GM12878 (cell line): ENCODE data around the gene LILRB5. TPM values are rescaled to one million over a fixed set of nuclear protein-coding genes. Genes with fewer than 3 reads are reported as not detected.
"Not testable (repeated sequence)": the region's sequence is repeated elsewhere in the genome, so short reads cannot be mapped to it uniquely, and the experiment has no call there.

ENCODE experiments used
- ATAC-seq: fragments of 200-7000 bp; cut with Tn5 transposase; 3 replicates; pipeline ENCODE4 v1.9.1; 2020; ENCODE audit warnings: mild to moderate bottlenecking, moderate library complexity
- BruUV-seq: library from RNA; stranded (reverse); fragments of 400-500 nt; replicated peaks from 2 replicates; lab custom pipeline; 2021; lab: Mats Ljungman, UMichigan
- CTCF ChIA-PET: fragments of 300-600 bp; sonication (Branson Sonifier 250); formaldehyde crosslinking; extraction: SDS; loops from one replicate; lab custom pipeline; 2021; ENCODE audit warnings: inconsistent platforms; lab: Yijun Ruan, JAX
- POLR2A ChIA-PET: fragments of 350-600 bp; formaldehyde crosslinking; extraction: SDS; loops from one replicate; lab custom pipeline; 2021; ENCODE audit warnings: inconsistent platforms; lab: Charles Lee
- RAD21 ChIA-PET: fragments of 300-600 bp; sonication (Branson Sonifier 250); formaldehyde crosslinking; loops from one replicate; lab custom pipeline; 2023; ENCODE audit warnings: antibody characterized with exemption; ENCODE audit not compliant: unreplicated experiment; lab: Charles Lee
- SMC1A ChIA-PET: fragments of 300-600 bp; sonication (Branson Sonifier 250); formaldehyde crosslinking; loops from one replicate; lab custom pipeline; 2023; ENCODE audit not compliant: unreplicated experiment, uncharacterized antibody; lab: Charles Lee
- DNase-seq: peaks from one replicate; pipeline ENCODE4 v3.0.0-alpha.2; 2011; ENCODE audit warnings: low read depth, low spot score
- FAIRE-seq: peaks from 3 replicates; lab custom pipeline; 2011; peaks lifted over from hg19 to GRCh38; lab: Jason Lieb, UNC
- H2AFZ ChIP-seq: 2 replicates; pipeline ENCODE4 v1.6.0; 2011; ENCODE audit warnings: low read depth, low read length, control low read depth; ENCODE audit not compliant: control insufficient read depth
- H3K27ac ChIP-seq: 2 replicates; pipeline ENCODE4 v1.5.1; 2011; ENCODE audit warnings: control low read depth; ENCODE audit not compliant: control insufficient read depth, insufficient read depth
- H3K27me3 ChIP-seq, 2 experiments: replicated peaks in 1 of 2; 2 replicates each; pipeline versions ENCODE4 v1.6.0 to v1.6.1; 2011; ENCODE audit warnings: low read length in 1 of 2; ENCODE audit not compliant: control insufficient read depth in 2 of 2, insufficient read depth in 2 of 2
- H3K36me3 ChIP-seq, 2 experiments: 2 replicates each; pipeline ENCODE4 v1.5.1; 2011; ENCODE audit warnings: low read length in 1 of 2; ENCODE audit not compliant: control insufficient read depth in 2 of 2, insufficient read depth in 2 of 2
- H3K4me1 ChIP-seq: 2 replicates; pipeline ENCODE4 v1.6.1; 2011; ENCODE audit warnings: mild to moderate bottlenecking, low read length, moderate library complexity, mixed read lengths; ENCODE audit not compliant: control insufficient read depth, insufficient read depth
- H3K4me2 ChIP-seq: 2 replicates; pipeline ENCODE4 v1.6.0; 2011; ENCODE audit warnings: control low read depth; ENCODE audit not compliant: control insufficient read depth, insufficient read depth
- H3K4me3 ChIP-seq: fragments of 200-600 bp; sonication (generic); 2 replicates; pipeline ENCODE4 v1.5.1; 2016
- H3K79me2 ChIP-seq: 2 replicates; pipeline ENCODE4 v1.6.0; 2011; ENCODE audit warnings: low read length; ENCODE audit not compliant: control insufficient read depth, insufficient read depth
- H3K9ac ChIP-seq: 2 replicates; pipeline ENCODE4 v1.8.0; 2011; ENCODE audit warnings: low read length, control low read depth, mixed read lengths; ENCODE audit not compliant: control insufficient read depth, insufficient read depth
- H3K9me3 ChIP-seq: replicated peaks from 3 replicates; pipeline ENCODE4 v1.5.1; 2011; ENCODE audit warnings: mild to moderate bottlenecking, low read length; ENCODE audit not compliant: control insufficient read depth, insufficient read depth
- H4K20me1 ChIP-seq: 2 replicates; pipeline ENCODE4 v1.6.0; 2011; ENCODE audit not compliant: control insufficient read depth, insufficient read depth
- BCLAF1 ChIP-seq: fragments of 450-650 bp; IDR thresholded peaks from 2 replicates; pipeline ENCODE4 v1.6.1; 2017; ENCODE audit warnings: antibody characterized with exemption, mild to moderate bottlenecking, moderate library complexity
- BHLHE40 ChIP-seq, 2 experiments: fragments of 450-650 bp in 1 of 2; IDR thresholded peaks; 2 replicates each; pipeline ENCODE4 v1.6.1; 2011 to 2017; ENCODE audit warnings: low read depth in 2 of 2, borderline replicate concordance in 1 of 2, improper control_type of control experiment in 1 of 2, low read length in 1 of 2, mild to moderate bottlenecking in 1 of 2
- EED ChIP-seq: sonication (generic); IDR thresholded peaks from 2 replicates; pipeline ENCODE4 v1.6.1; 2016; ENCODE audit warnings: antibody characterized with exemption, low read depth
- HSF1 ChIP-seq: fragments of 150-350 bp; IDR thresholded peaks from 2 replicates; pipeline ENCODE4 v1.6.1; 2014; ENCODE audit warnings: mild to moderate bottlenecking, low read depth, low read length
- NBN ChIP-seq: fragments of 450-650 bp; IDR thresholded peaks from 2 replicates; pipeline ENCODE4 v1.6.1; 2016
- RCOR1 ChIP-seq: conservative IDR thresholded peaks from 2 replicates; pipeline ENCODE4 v1.6.1; 2012; ENCODE audit warnings: low read depth, low read length, improper control_type of control experiment
- SIN3A ChIP-seq: IDR thresholded peaks from 2 replicates; pipeline ENCODE4 v1.6.1; 2012; ENCODE audit warnings: low read depth, low read length, improper control_type of control experiment
- WGBS: methylation state at CpG from one replicate; pipeline ENCODE4 v1.1.6; 2016; ENCODE audit warnings: low lambda C conversion rate; ENCODE audit not compliant: insufficient replicate concordance, insufficient coverage; ENCODE audit errors: missing lambda C conversion rate; 5-methylcytosine and 5-hydroxymethylcytosine counted together
- in situ Hi-C: fragments of 300-500 bp; cut with MboI; formaldehyde crosslinking; loops from 9 replicates; pipeline ENCODE4 v1.14.3; 2018; ENCODE audit warnings: mixed read lengths
- intact Hi-C: fragments of 100-400 bp; cut with micrococcal nuclease; formaldehyde crosslinking; loops from one replicate; pipeline ENCODE4 v1.14.2; 2022; ENCODE audit not compliant: unreplicated experiment
- polyA plus RNA-seq, 11 experiments: library from polyadenylated mRNA; depleted of rRNA in 4 of 11; unstranded in 6 of 11; stranded (reverse) in 5 of 11; fragments of >200 nt; fragmentation: Nextera tagmentation in 4 of 11; fragmentation: Illumina TruSeq in 1 of 11; extraction: Ambion mirVana in 4 of 11; extraction: Trizol in 1 of 11; gene quantifications; 1 replicate in 1 of 11; 2 replicates in 10 of 11; pipeline versions ENCODE4 v1.2.1 to v1.2.3, GENCODE V29; 2011 to 2016; ENCODE audit warnings: inconsistent platforms in 2 of 11, missing spikeins in 2 of 11, low read depth in 1 of 11
- total RNA-seq, 4 experiments: library from RNA; depleted of rRNA in 3 of 4; stranded (reverse); fragments of >200 nt in 3 of 4; fragmentation: Illumina TruSeq in 1 of 4; extraction: Trizol in 1 of 4; gene quantifications; 2 replicates each; pipeline versions ENCODE4 v1.2.1 to v1.2.3, GENCODE V29; 2013 to 2021

The LILRB5 gene
- total and polyA plus RNA-seq, 10 of the 15 experiments (the other 5 are each of a cell fraction or from before 2014, with no cell fraction given) = 0.01 to 0.13 TPM; not detected in 8

- TF ChIP-seq BCLAF1 (no peak), RCOR1 (no peak), NBN (no peak), SIN3A (no peak), BHLHE40 (IDR thresholded peaks at IDR 0.05; ENCODE audit: borderline replicate concordance in 1 of 2, low read depth in 2 of 2, low read length in 1 of 2) (no peak), EED (no peak), HSF1 (no peak)
- TF ChIP-seq, all 136 proteins: peak for 0
Observed at GRCh38 chr19:54207676-54207982, 49.4 kb downstream of the LILRB5 start (continued).

- BruUV-seq = not testable (repeated sequence)
Observed at GRCh38 chr19:54207193-54207592, 49.9 kb downstream of the LILRB5 start.

More at GRCh38 chr19:54207193-54207592, 49.9 kb downstream of the LILRB5 start:
- FAIRE-seq, in situ Hi-C loops, intact Hi-C loops, DNase-seq, H2AFZ ChIP-seq, H3K9me3 ChIP-seq, H3K27me3 ChIP-seq, ATAC-seq, H3K9ac ChIP-seq: not testable (repeated sequence)
- Histone ChIP-seq H4K20me1 (peaks cover 23% of the 10 kb centered on the region), H3K4me2 (peak overlapping the region; percentile 91), H3K4me1 (peaks cover 67% of the 10 kb centered on the region), H3K36me3 (peaks cover 25 to 34% of the 10 kb centered on the region in 2 experiments), H3K27ac (peak overlapping the region; percentile 35), H3K79me2 (peaks cover 44% of the 10 kb centered on the region), H3K4me3 (peak overlapping the region; percentile 1; the same call in 1 of the 2 replicates)
- POLR2A ChIA-PET = interaction anchor here (2.2 kb wide), 1 partner anchor 18 kb away, joined by 12 read pairs; the partner anchor contains the start of gene MBOAT7
- RAD21 ChIA-PET = interaction anchor here (0.5 kb wide), 1 partner anchor 133 kb away, joined by 3 read pairs; no protein-coding TSS in a partner anchor
- SMC1A ChIA-PET = interaction anchor here (1.0 to 1.4 kb wide), 2 partner anchors 15 to 16 kb away, joined by 4 read pairs; partner anchors contain the start of gene TSEN34
- WGBS = 87% methylated on average over 22 of the region's 23 CpGs
- CTCF ChIA-PET = interaction anchor here (1.1 kb wide), 1 partner anchor 19 kb away, joined by 3 read pairs; no protein-coding TSS in a partner anchor
